GM12878 (cell line): ENCODE results near the gene TLX2. TPM values are rescaled to one million over a fixed set of nuclear protein-coding genes. Genes with fewer than 3 reads are reported as not detected.

Experiments used
- CREM ChIP-seq: IDR thresholded peaks from 2 replicates; pipeline ENCODE4 v1.6.1; 2014; ENCODE audit warnings: antibody characterized with exemption, low read depth
- DPF2 ChIP-seq: fragments of 450-650 bp; IDR thresholded peaks from 2 replicates; pipeline ENCODE4 v1.6.1; 2017; ENCODE audit warnings: mild to moderate bottlenecking
- ELK1 ChIP-seq: IDR thresholded peaks from 2 replicates; pipeline ENCODE4 v1.6.1; 2012; ENCODE audit warnings: low read depth, low read length, improper control_type of control experiment
- FOXK2 ChIP-seq: fragments of 450-650 bp; IDR thresholded peaks from 2 replicates; pipeline ENCODE4 v1.6.1; 2017; ENCODE audit warnings: mild to moderate bottlenecking, moderate library complexity
- GABPA ChIP-seq: IDR thresholded peaks from 2 replicates; pipeline ENCODE4 v1.6.1; 2014; ENCODE audit warnings: antibody characterized with exemption, low read depth, mild to moderate bottlenecking, inconsistent platforms
- GATAD2B ChIP-seq: fragments of 450-650 bp; conservative IDR thresholded peaks from 2 replicates; pipeline ENCODE4 v1.6.1; 2017; ENCODE audit warnings: low read depth, mild to moderate bottlenecking, moderate library complexity
- IRF5 ChIP-seq: fragments of 450-650 bp; IDR thresholded peaks from 2 replicates; pipeline ENCODE4 v1.6.1; 2017; ENCODE audit warnings: borderline replicate concordance
- JUNB ChIP-seq: IDR thresholded peaks from 2 replicates; pipeline ENCODE4 v1.6.1; 2016; ENCODE audit warnings: antibody characterized with exemption, mild to moderate bottlenecking
- KLF5 ChIP-seq: fragments of 450-650 bp; IDR thresholded peaks from 2 replicates; pipeline ENCODE4 v1.6.1; 2014; ENCODE audit warnings: mild to moderate bottlenecking; ENCODE audit not compliant: partially characterized antibody
- LARP7 ChIP-seq: fragments of 450-650 bp; IDR thresholded peaks from 2 replicates; pipeline ENCODE4 v1.6.1; 2017; ENCODE audit warnings: mild to moderate bottlenecking
- MEF2B ChIP-seq: fragments of 450-650 bp; IDR thresholded peaks from 2 replicates; pipeline ENCODE4 v1.6.1; 2018; ENCODE audit warnings: mild to moderate bottlenecking, moderate library complexity; ENCODE audit not compliant: partially characterized antibody, poor library complexity, severe bottlenecking
- NFXL1 ChIP-seq: fragments of 450-650 bp; IDR thresholded peaks from 2 replicates; pipeline ENCODE4 v1.6.1; 2017; ENCODE audit warnings: antibody characterized with exemption, mild to moderate bottlenecking, borderline replicate concordance
- NKRF ChIP-seq: fragments of 450-650 bp; conservative IDR thresholded peaks from 2 replicates; pipeline ENCODE4 v1.6.1; 2017; ENCODE audit warnings: mild to moderate bottlenecking, moderate library complexity
- RCOR1 ChIP-seq: conservative IDR thresholded peaks from 2 replicates; pipeline ENCODE4 v1.6.1; 2012; ENCODE audit warnings: low read depth, low read length, improper control_type of control experiment
- RELB ChIP-seq: fragments of 450-650 bp; IDR thresholded peaks from 2 replicates; pipeline ENCODE4 v1.6.1; 2017; ENCODE audit warnings: low read depth, mild to moderate bottlenecking, moderate library complexity
- RUNX3 ChIP-seq: IDR thresholded peaks from 2 replicates; pipeline ENCODE4 v1.6.1; 2012; ENCODE audit warnings: low read length, inconsistent platforms
- SMAD5 ChIP-seq: IDR thresholded peaks from 2 replicates; pipeline ENCODE4 v1.6.1; 2016; ENCODE audit warnings: antibody characterized with exemption, low read depth
- SRF ChIP-seq, 2 experiments: IDR thresholded peaks; 2 replicates each; pipeline ENCODE4 v1.6.1; 2011; ENCODE audit warnings: low read depth in 2 of 2, low read length in 2 of 2, mild to moderate bottlenecking in 1 of 2, moderate library complexity in 1 of 2
- TCF12 ChIP-seq: IDR thresholded peaks from 2 replicates; pipeline ENCODE4 v1.6.1; 2011; ENCODE audit warnings: low read depth, mild to moderate bottlenecking, low read length
- TCF3 ChIP-seq: IDR thresholded peaks from 2 replicates; pipeline ENCODE4 v1.6.1; 2012; ENCODE audit warnings: low read depth, mild to moderate bottlenecking, low read length, borderline replicate concordance; ENCODE audit not compliant: insufficient read depth
- ZNF217 ChIP-seq: fragments of 450-650 bp; IDR thresholded peaks from 2 replicates; pipeline ENCODE4 v1.6.1; 2017; ENCODE audit warnings: antibody characterized with exemption, mild to moderate bottlenecking
- polyA plus RNA-seq, 11 experiments: library from polyadenylated mRNA; depleted of rRNA in 4 of 11; unstranded in 6 of 11; stranded (reverse) in 5 of 11; fragments of >200 nt; fragmentation: Nextera tagmentation in 4 of 11; fragmentation: Illumina TruSeq in 1 of 11; extraction: Ambion mirVana in 4 of 11; extraction: Trizol in 1 of 11; gene quantifications; 1 replicate in 1 of 11; 2 replicates in 10 of 11; pipeline versions ENCODE4 v1.2.1 to v1.2.3, GENCODE V29; 2011 to 2016; ENCODE audit warnings: inconsistent platforms in 2 of 11, missing spikeins in 2 of 11, low read depth in 1 of 11
- total RNA-seq, 4 experiments: library from RNA; depleted of rRNA in 3 of 4; stranded (reverse); fragments of >200 nt in 3 of 4; fragmentation: Illumina TruSeq in 1 of 4; extraction: Trizol in 1 of 4; gene quantifications; 2 replicates each; pipeline versions ENCODE4 v1.2.1 to v1.2.3, GENCODE V29; 2013 to 2021

Gene TLX2
- total and polyA plus RNA-seq, 10 of the 15 experiments (the other 5 are each of a cell fraction or from before 2014, with no cell fraction given) = 0.06 to 5.5 (median 3.6) TPM; not detected in 1

GRCh38 chr2:74551942-74552913, 38.0 kb downstream of the TLX2 start (continued):
- TF ChIP-seq TCF3 (peak; percentile 58; the same call in 1 of the 2 replicates), RELB (0 out of 2 replicates have a peak, but pooled peaks have one; percentile 33), SRF (IDR thresholded peaks at IDR 0.05; ENCODE audit: low read depth in 2 of 2, low read length in 2 of 2) (peak in 1 of 2 experiments; percentile 55; a peak in 1 of 4 replicates), RUNX3 (no peak), RCOR1 (no peak), ZNF217 (peak; percentile 38; the same call in 1 of the 2 replicates), GATAD2B (peak; percentile 71; the same call in 1 of the 2 replicates), SMAD5 (peak; percentile 39; the same call in 1 of the 2 replicates), TCF12 (peak; percentile 84), FOXK2 (no peak), DPF2 (peak; percentile 63; the same call in 1 of the 2 replicates), IRF5 (no peak), LARP7 (0 out of 2 replicates have a peak, but pooled peaks have one; percentile 46), CREM (peak; percentile 57; the same call in 1 of the 2 replicates), NKRF (0 out of 2 replicates have a peak, but pooled peaks have one; percentile 38), KLF5 (no peak), NFXL1 (no peak; the same call in 1 of the 2 replicates), GABPA (no peak), JUNB (peak; percentile 60; the same call in 1 of the 2 replicates), MEF2B (peak; percentile 40), ELK1 (no peak)
